Fibroblast of lung (primary cell): ENCODE results near the gene ZFP57.

ENCODE experiments used
- EZH2 ChIP-seq: IDR thresholded peaks from 2 replicates; pipeline ENCODE4 v1.5.1; 2012; ENCODE audit warnings: low read length, control low read depth, mild to moderate bottlenecking; ENCODE audit errors: missing control alignments
- TF ChIP-seq, protein P1 (sequence below), 2 donors: IDR thresholded peaks in 1 of 2; conservative IDR thresholded peaks in 1 of 2; 1 replicate in 1 of 2; 2 replicates in 1 of 2; pipeline ENCODE4 v1.5.1; 2011 to 2012; ENCODE audit warnings: low read length in 2 of 2, control low read depth in 1 of 2, inconsistent platforms in 1 of 2, low read depth in 1 of 2, mild to moderate bottlenecking in 1 of 2

DNA sequence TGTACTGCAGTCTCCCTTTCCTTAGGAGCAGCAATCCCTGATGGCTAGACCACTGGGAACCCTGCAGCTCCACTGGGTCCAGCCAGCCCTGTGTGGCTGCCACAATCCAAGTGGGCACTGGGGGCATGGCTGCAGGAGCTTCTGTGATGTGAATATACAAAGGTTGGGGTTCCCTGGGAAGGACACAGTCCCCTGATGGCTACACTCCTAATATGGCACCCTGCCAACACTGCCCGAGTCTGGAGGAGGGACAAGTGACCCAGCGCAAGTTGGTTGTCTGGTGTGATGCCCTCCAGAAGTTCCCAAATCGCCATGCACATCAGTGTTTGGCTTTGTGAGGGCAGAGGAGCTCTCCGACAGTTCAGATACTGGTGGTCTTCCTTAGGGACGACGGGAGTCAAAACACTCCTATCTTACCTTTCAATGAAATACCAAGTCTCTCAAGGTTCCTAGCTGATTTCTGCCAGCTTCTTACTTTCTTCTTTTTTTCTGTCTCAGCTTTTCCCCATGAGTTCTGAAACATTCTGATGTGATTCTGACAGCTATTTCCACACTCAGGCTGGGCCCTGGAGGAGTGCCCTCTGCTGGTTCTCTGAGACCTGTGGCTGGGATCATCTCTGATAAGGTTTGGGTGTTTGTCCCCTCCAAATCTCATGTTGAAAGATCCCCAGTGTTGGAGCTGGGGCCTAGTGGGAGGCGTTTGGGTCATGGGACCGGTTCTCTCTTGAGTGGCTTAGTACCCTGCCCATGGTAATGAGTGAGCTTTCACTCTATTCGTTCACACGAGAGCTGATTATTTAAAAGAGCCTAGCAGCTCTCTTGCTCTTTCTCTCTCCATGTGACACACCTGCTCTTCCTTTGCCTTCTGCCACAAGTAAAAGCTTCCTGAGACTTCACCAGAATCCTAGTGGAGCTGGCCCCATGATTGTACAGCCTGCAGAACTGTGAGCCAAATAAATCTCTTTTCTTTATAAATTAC lies 15.5 kb upstream of the ZFP57 start:
- no peak for TF ChIP-seq EZH2
- TF ChIP-seq, protein P1, sequence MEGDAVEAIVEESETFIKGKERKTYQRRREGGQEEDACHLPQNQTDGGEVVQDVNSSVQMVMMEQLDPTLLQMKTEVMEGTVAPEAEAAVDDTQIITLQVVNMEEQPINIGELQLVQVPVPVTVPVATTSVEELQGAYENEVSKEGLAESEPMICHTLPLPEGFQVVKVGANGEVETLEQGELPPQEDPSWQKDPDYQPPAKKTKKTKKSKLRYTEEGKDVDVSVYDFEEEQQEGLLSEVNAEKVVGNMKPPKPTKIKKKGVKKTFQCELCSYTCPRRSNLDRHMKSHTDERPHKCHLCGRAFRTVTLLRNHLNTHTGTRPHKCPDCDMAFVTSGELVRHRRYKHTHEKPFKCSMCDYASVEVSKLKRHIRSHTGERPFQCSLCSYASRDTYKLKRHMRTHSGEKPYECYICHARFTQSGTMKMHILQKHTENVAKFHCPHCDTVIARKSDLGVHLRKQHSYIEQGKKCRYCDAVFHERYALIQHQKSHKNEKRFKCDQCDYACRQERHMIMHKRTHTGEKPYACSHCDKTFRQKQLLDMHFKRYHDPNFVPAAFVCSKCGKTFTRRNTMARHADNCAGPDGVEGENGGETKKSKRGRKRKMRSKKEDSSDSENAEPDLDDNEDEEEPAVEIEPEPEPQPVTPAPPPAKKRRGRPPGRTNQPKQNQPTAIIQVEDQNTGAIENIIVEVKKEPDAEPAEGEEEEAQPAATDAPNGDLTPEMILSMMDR (conservative IDR thresholded peaks at IDR 0.05 in 1 of 2, IDR thresholded peaks at IDR 0.05 in 1 of 2; ENCODE audit: low read depth in 1 of 2, low read length in 2 of 2) = peak; percentile 48 to 59
